NCI-H146 treated with DMSO at 0.1 percent for 48 hours (cell line): ENCODE data around the gene ELAVL3.
"Not testable (repeated sequence)": the region's sequence is repeated elsewhere in the genome, so short reads cannot be mapped to it uniquely, and the experiment has no call there.

Experiments
- DNase-seq: peaks from one replicate; lab custom pipeline; 2025; ENCODE audit not compliant: unreplicated experiment; lab: John Stamatoyannopoulos, UW

The ELAVL3 gene

DNA sequence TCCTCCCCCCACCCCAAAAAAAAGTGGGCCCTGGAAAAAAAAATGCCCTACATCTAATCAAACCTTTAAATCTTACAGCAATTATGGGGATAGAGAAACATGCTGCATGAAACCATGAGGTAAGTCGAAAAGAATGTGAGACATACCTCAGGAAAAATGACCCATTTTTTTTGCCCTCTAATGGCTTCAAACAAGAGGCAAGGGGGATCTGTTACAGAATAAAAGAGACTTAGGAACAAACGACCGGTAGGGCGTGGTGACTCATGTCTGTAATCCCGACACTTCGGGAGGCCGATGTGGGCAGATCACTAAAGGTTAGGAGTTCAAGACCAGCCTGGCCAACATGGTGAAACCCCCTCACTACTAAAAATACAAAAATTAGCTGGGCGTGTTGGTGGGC is 70.2 kb downstream of the ELAVL3 start:
- DNase-seq = no peak

DNA sequence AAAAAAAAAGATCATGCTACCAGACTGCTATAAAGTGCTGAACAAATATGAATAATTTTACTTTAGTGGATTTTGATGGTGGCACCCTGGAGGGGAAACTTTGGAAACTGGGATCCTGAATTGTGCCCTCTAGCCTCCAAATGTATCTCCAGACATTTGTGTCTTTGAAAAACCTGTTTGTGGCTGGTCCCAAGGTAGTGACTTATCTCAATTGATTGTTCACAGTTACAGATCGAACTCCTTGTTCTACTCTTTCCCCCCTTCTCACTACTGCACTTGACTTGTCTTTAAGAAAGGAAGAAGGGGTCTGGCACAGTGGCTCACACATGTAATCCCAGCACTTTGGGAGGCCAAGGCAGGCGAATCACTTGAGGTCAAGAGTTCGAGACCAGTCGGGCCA is 72.3 kb downstream of the ELAVL3 start:
- DNase-seq = no peak

DNA sequence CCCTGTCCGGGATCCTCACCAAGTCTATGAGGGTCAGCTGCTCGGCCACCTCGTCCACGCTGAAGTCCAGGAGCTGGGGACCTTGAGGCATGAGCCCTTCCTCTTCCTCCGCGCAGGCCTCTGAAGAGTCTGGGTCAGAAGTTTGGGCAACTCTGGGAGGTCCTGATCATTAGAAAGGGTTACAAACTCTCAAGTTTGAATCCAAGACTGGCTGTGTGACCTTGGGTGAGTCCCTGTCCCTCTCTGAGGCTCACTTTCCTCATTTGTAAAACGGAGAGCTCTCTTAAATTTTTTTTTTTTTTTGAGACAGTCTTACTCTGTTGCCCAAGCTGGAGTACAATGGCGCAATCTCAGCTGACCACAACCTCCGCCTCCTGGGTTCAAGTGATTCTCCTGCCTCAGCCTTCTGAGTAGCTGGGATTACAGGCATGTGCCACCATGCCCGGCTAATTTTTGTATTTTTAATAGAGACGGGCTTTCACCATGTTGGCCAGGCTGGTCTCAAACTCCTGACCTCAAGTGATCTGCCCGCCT is 74.1 kb downstream of the ELAVL3 start:
- DNase-seq = not testable (repeated sequence)

DNA sequence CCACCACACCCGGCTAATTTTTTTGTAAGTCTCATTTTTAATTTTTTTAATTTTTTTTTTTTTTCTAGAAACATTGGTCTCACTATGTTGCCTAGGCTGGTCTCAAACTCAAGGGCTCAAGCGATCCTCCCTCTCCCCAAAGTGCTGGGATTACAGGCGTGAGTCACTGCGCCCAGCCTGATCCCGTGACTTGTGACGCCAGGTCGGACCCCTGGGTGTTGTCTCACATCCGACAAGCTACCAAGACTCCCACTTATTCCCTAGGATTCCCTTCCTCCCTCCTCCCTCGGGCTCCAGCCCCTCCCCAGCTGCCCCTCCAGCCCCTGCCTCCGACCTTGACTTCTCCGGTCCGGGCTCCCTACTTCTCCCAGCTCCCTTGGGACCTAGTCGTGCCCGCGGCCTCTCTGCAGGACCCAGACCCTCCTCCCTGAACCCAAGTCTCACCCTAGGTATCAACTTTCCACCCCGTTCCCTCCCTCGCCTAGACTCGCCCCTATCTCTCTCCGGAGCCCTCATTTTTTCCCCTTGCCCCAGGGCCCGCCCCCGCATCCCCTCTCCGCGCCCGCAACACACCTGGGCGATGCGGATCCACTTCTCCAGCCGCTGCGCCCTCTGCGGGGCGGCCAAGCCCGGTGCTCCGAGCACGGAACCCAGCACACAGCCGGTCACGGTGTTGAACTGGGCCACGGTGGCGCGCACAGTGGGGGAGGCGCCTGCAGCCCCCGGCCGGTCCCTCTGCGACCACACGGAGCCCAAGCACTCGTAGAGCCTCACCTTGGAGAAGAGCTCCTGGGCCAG is 74.8 kb downstream of the ELAVL3 start:
- DNase-seq = no peak

DNA sequence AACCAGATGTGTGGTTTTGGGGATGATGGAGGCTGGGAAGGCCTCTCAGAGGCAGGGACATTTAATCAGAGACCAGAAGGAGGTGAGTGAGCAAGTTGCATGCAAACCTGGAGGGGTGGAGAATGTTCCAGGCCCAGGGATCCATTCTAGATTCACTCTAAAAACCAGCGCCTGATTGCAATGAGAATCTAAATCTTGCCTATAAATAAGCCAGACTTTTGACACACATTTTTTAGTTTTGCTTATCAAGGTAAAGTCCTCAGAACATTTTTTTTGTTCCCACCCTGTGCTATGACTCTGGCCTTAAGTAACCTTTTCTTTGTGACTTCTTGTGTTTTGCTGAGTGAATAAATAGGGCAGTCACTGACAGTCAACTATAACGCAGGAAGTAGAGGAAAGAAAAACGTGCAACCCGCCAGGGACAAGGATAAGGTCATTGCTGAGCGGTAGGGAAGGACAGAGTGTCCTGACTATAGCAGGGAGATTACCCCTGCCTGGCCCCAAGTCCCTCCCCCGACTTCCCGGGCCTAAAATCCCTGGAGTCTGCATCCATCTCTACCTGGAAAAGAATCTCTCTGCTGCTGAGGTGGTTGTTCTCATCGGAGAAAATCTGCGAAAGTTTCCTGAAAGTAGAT is 76.1 kb downstream of the ELAVL3 start:
- no peak for DNase-seq

DNA sequence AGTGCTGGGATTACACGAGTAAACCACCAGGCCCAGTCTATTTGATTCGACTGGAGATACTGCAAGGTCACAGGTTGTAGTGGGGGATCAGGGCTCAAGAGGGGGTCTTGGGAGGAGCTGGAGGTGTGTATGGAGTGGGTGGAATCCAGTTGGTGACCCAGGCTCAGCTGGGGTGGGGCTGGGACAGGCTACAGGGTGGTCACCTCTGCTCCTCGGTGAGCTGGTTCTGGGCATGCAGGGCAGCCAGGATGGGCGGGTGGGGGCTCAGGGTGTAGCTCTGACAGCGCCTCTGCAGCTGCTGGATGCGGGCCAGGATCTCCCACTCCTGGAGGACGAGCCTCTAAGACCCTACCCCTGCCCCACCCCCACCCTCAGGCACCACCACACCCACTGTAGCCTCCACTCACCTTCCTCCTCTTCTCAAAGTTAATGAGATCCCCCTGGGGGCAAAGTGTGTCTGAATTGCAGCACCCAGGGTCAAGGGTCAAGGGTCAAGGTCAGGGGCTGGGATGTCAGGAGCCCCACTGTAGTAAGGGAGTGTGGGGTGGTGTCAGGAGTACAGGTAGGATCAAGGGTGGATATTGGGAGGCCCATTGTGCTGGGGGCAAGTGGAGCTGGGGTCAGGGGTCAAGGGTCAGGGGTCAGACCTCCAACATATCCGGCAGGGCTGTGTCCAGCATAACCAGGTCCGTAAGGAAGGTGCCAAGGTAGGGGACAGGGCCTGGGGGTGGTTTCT is 78.9 kb downstream of the ELAVL3 start:
- no peak for DNase-seq
